Colonic mucosa (tissue), 4 donors: ENCODE measurements around the gene CYP4F8. TPM values are rescaled to one million over a fixed set of nuclear protein-coding genes. Genes with fewer than 3 reads are reported as not detected.

ENCODE experiments used
- DNase-seq: peaks from one replicate; pipeline ENCODE4 v3.0.0-alpha.2; 2020
- H3K27ac ChIP-seq: fragments of 200-600 bp; one replicate; pipeline ENCODE4 v1.8.0; 2021
- H3K27me3 ChIP-seq: fragments of 200-600 bp; one replicate; pipeline ENCODE4 v1.8.0; 2021
- H3K36me3 ChIP-seq: fragments of 200-600 bp; one replicate; pipeline ENCODE4 v1.8.0; 2021
- H3K4me1 ChIP-seq: fragments of 200-600 bp; one replicate; pipeline ENCODE4 v1.8.0; 2021; ENCODE audit warnings: mild to moderate bottlenecking
- H3K4me3 ChIP-seq: fragments of 200-600 bp; one replicate; pipeline ENCODE4 v1.8.0; 2021
- H3K9ac ChIP-seq, 2 donors: one replicate each; pipeline ENCODE4 v1.7.0; 2013; ENCODE audit warnings: control low read depth in 2 of 2, low read depth in 2 of 2, low read length in 2 of 2
- H3K9me3 ChIP-seq: fragments of 200-600 bp; one replicate; pipeline ENCODE4 v1.8.0; 2021
- CTCF ChIP-seq: fragments of 200-600 bp; IDR thresholded peaks from one replicate; pipeline ENCODE4 v1.8.0; 2022; ENCODE audit warnings: antibody characterized with exemption, mild to moderate bottlenecking
- intact Hi-C: fragments of 100-400 bp; cut with DNase I; formaldehyde crosslinking; loops from one replicate; pipeline ENCODE4 v1.14.1; 2022
- total RNA-seq, 2 donors: library from RNA; stranded (reverse); fragmentation: NEBNext Ultra II Directional in 1 of 2; extraction: Animal tissue kit (Norgen Biotek cat#: 25700) in 1 of 2; gene quantifications; one replicate each; pipeline ENCODE4 v1.2.1, GENCODE V29; 2021
- donor health status: healthy.
- donor health status: DM: no; HTN: no; CAD: no.
- donor health status: DM: no; HTN: no; CAD: no.

CYP4F8 gene
- total RNA-seq, 2 donors from 2014 or later, result not detected

- intact Hi-C loops, result no loop called here
- no peaks in the 10 kb centered on the region for H3K9me3 ChIP-seq
- DNase-seq, result peak; percentile 78
- no peaks in the 10 kb centered on the region for H3K4me1 ChIP-seq
- TF ChIP-seq CTCF, result no peak
- H3K4me3 ChIP-seq, result no peak overlapping the region
- no peaks in the 10 kb centered on the region for H3K27me3 ChIP-seq
- no peaks in the 10 kb centered on the region for H3K36me3 ChIP-seq
- H3K9ac ChIP-seq, result no peak overlapping the region
- H3K27ac ChIP-seq, result no peak overlapping the region
Observed at GRCh38 chr19:15666883-15667282, 51.9 kb downstream of the CYP4F8 start.

DNA sequence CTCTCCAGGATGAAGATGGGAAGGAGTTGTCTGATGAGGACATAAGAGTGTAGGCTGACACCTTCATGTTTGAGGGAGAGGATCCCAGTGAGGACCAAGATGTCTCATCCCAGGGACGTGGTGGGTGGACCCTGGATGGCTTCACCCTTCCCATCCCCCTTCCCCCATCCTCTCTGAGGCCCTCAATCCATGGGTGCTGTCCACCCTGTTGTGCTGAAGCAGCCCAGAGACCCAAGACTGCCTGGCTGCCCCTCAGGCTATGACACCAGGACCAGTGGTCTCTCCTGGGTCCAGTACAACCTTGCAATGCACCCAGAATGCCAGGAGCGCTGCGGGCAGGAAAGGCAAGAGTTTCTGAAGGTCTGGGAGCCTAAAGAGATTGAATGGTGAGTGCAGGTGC is 54.4 kb downstream of the CYP4F8 start:
- intact Hi-C loops, result no loop called here

DNA sequence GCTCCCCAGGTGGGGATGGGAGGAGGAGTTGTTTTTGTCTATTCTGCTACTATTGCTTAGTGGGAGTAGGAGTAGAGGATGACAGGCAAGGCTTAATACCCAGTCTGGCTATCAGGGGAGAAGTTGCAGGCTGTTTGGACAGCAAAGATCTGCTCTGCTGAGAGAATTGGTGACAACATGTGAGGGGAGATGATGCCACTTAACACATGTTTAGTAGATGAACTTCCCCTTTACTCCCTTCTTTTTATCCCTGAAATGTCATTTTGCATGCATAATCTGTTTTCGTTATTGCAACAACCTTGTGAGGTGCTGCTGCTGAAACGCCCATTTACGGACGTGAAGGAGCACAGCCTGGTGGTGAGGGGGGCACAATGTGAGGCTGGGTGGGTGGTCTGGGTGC is 54.9 kb downstream of the CYP4F8 start:
- Histone ChIP-seq H3K9me3 (no peaks in the 10 kb centered on the region), H3K27ac (no peak overlapping the region), H3K9ac (no peak overlapping the region), H3K36me3 (no peaks in the 10 kb centered on the region), H3K4me1 (peaks cover 3% of the 10 kb centered on the region), H3K4me3 (no peak overlapping the region), H3K27me3 (no peaks in the 10 kb centered on the region)
- no peak for TF ChIP-seq CTCF
- intact Hi-C loops, result no loop called here
- no peak for DNase-seq

More for the DNA sequence above, 54.4 kb downstream of the CYP4F8 start:
- Histone ChIP-seq H3K4me1 (peaks cover 3% of the 10 kb centered on the region), H3K9ac (no peak overlapping the region), H3K36me3 (no peaks in the 10 kb centered on the region), H3K4me3 (no peak overlapping the region), H3K27ac (no peak overlapping the region), H3K9me3 (no peaks in the 10 kb centered on the region), H3K27me3 (no peaks in the 10 kb centered on the region)
- TF ChIP-seq CTCF, result no peak
- DNase-seq, result no peak

GRCh38 chr19:15671237-15671821 is 56.3 kb downstream of the CYP4F8 start:
- no peak for DNase-seq
- Histone ChIP-seq H3K9me3 (no peaks in the 10 kb centered on the region), H3K36me3 (no peaks in the 10 kb centered on the region), H3K27me3 (no peaks in the 10 kb centered on the region), H3K4me3 (no peak overlapping the region), H3K27ac (no peak overlapping the region), H3K4me1 (peaks cover 3% of the 10 kb centered on the region), H3K9ac (no peak overlapping the region)
- TF ChIP-seq CTCF, result no peak
- intact Hi-C loops, result no loop called here

GRCh38 chr19:15671891-15672579 is 57.0 kb downstream of the CYP4F8 start:
- intact Hi-C loops, result no loop called here
- peaks cover 3% of the 10 kb centered on the region for H3K4me1 ChIP-seq
- no peak overlapping the region for H3K4me3 ChIP-seq
- H3K27ac ChIP-seq, result peak overlapping the region; percentile 81
- no peak for DNase-seq
- peak overlapping the region; percentile 60 to 71 for H3K9ac ChIP-seq
- TF ChIP-seq CTCF, result no peak
- no peaks in the 10 kb centered on the region for H3K36me3 ChIP-seq
- no peaks in the 10 kb centered on the region for H3K27me3 ChIP-seq
- H3K9me3 ChIP-seq, result no peaks in the 10 kb centered on the region
